Measurements from ENCODE around the gene GULP1. TPM values are rescaled to one million over a fixed set of nuclear protein-coding genes. Genes with fewer than 3 reads are reported as not detected.

GULP1 gene
- total and polyA plus RNA-seq, 10 of the 15 experiments (the other 5 are each of a cell fraction or from before 2014, with no cell fraction given) = 0.02 to 1.3 (median 0.15) TPM; not detected in 5

DNA sequence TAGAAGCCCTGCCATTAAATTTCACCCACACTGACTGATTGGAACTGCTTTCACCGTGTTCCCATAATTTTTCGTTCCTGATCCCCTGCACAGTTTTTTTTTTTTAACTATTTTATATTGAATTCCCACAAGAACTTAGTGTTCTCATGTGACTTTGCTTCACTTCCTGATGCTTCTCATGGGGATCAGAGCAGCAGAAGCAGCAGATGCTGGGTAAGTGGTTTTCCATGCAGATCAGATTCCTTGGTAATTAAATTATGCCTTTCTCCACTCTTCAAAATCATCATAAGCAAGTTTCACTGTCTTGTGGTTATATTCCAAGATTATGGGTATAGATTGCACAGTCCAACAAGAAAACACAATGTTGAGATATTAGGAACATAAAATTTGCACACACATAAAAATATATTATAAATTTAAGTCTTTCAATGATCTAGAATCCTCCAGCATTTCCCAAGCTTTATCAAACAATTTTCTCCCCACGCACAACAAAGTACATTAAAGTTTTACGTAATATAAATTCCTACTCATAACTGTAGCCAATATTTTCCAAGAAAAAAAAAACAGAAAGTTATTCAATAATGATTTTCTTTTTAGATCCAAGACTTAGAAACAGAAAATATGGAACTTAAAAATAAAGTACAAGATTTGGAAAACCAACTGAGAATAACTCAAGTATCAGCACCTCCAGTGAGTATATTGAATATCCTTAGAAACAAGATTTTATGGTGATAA, 277.9 kb downstream of the GULP1 start (continued):
- TF ChIP-seq, protein P1, sequence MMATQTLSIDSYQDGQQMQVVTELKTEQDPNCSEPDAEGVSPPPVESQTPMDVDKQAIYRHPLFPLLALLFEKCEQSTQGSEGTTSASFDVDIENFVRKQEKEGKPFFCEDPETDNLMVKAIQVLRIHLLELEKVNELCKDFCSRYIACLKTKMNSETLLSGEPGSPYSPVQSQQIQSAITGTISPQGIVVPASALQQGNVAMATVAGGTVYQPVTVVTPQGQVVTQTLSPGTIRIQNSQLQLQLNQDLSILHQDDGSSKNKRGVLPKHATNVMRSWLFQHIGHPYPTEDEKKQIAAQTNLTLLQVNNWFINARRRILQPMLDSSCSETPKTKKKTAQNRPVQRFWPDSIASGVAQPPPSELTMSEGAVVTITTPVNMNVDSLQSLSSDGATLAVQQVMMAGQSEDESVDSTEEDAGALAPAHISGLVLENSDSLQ (IDR thresholded peaks at IDR 0.05) = no peak
- TF ChIP-seq RAD21 (IDR thresholded peaks at IDR 0.05; ENCODE audit: insufficient read depth, low read depth, low read length) (no peak), MYB (IDR thresholded peaks at IDR 0.05; ENCODE audit: borderline replicate concordance, low read depth, low read length) (no peak), GABPA (IDR thresholded peaks at IDR 0.05; ENCODE audit: low read depth) (no peak)
- TF ChIP-seq, protein P2, sequence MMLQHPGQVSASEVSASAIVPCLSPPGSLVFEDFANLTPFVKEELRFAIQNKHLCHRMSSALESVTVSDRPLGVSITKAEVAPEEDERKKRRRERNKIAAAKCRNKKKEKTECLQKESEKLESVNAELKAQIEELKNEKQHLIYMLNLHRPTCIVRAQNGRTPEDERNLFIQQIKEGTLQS (IDR thresholded peaks at IDR 0.05; ENCODE audit: borderline replicate concordance, extremely low read depth, low read depth, low read length) = no peak
- TF ChIP-seq, protein P3, sequence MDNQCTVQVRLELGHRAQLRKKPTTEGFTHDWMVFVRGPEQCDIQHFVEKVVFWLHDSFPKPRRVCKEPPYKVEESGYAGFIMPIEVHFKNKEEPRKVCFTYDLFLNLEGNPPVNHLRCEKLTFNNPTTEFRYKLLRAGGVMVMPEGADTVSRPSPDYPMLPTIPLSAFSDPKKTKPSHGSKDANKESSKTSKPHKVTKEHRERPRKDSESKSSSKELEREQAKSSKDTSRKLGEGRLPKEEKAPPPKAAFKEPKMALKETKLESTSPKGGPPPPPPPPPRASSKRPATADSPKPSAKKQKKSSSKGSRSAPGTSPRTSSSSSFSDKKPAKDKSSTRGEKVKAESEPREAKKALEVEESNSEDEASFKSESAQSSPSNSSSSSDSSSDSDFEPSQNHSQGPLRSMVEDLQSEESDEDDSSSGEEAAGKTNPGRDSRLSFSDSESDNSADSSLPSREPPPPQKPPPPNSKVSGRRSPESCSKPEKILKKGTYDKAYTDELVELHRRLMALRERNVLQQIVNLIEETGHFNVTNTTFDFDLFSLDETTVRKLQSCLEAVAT (IDR thresholded peaks at IDR 0.05) = no peak
- TF ChIP-seq, protein P4, sequence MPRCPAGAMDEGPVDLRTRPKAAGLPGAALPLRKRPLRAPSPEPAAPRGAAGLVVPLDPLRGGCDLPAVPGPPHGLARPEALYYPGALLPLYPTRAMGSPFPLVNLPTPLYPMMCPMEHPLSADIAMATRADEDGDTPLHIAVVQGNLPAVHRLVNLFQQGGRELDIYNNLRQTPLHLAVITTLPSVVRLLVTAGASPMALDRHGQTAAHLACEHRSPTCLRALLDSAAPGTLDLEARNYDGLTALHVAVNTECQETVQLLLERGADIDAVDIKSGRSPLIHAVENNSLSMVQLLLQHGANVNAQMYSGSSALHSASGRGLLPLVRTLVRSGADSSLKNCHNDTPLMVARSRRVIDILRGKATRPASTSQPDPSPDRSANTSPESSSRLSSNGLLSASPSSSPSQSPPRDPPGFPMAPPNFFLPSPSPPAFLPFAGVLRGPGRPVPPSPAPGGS (IDR thresholded peaks at IDR 0.05; ENCODE audit: borderline replicate concordance, insufficient read depth, low read depth, low read length, poor library complexity, severe bottlenecking) = no peak
